GM23248 (cell line): ENCODE measurements around the gene NR4A3.

ENCODE experiments used
- EZH2 ChIP-seq: fragments of 200-600 bp; sonication (generic); IDR thresholded peaks from 2 replicates; pipeline ENCODE4 v1.6.1; 2018; ENCODE audit warnings: antibody characterized with exemption, mild to moderate bottlenecking; ENCODE audit not compliant: insufficient read depth, poor library complexity, severe bottlenecking
- EZH2phosphoT487 ChIP-seq: fragments of 200-600 bp; sonication (generic); IDR thresholded peaks from 2 replicates; pipeline ENCODE4 v1.6.1; 2018; ENCODE audit warnings: antibody characterized with exemption, moderate library complexity, mild to moderate bottlenecking, low read depth; ENCODE audit not compliant: insufficient read depth

DNA sequence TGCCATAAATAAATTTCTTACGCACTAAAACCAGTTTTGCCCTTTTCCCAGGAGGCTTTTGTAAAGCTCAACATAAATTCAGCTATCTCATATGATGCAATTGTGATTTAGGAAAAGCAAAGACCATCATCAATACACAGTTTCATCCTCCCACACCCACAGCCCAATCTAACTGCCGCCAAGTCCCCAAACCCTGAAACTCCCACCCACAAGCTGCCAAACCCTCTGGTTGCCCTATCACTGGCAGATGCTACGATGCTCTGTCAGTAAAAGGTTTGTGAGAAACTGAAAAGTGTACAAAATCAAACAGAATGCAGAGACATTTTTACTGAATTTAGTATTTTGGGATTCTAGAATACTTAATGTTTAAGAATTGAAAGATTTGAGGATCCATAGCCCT is 42.8 kb upstream of the NR4A3 start:
- TF ChIP-seq EZH2phosphoT487 (no peak), EZH2 (no peak)
